Upper lobe of left lung (tissue), 4 donors: ENCODE results near the gene MLC1.

Experiments
- EP300 ChIP-seq, 4 donors: sonication (generic); formaldehyde crosslinking; IDR thresholded peaks; one replicate each; pipeline ENCODE4 v1.5.1; 2017; ENCODE audit warnings: antibody characterized with exemption in 4 of 4, control low read depth in 2 of 4
- POLR2A ChIP-seq, 4 donors: fragments of 450-650 bp; IDR thresholded peaks; one replicate each; pipeline ENCODE4 v1.5.1; 2016 to 2017; ENCODE audit warnings: antibody characterized with exemption in 4 of 4, mild to moderate bottlenecking in 2 of 4
- TF ChIP-seq, protein P1 (sequence below), 6 experiments: fragments of 450-650 bp in 4 of 6; fragments of 200-600 bp in 2 of 6; sonication (generic) in 2 of 6; IDR thresholded peaks; one replicate each; pipeline ENCODE4 v1.5.1; 2016 to 2019; ENCODE audit warnings: antibody characterized with exemption in 6 of 6

DNA sequence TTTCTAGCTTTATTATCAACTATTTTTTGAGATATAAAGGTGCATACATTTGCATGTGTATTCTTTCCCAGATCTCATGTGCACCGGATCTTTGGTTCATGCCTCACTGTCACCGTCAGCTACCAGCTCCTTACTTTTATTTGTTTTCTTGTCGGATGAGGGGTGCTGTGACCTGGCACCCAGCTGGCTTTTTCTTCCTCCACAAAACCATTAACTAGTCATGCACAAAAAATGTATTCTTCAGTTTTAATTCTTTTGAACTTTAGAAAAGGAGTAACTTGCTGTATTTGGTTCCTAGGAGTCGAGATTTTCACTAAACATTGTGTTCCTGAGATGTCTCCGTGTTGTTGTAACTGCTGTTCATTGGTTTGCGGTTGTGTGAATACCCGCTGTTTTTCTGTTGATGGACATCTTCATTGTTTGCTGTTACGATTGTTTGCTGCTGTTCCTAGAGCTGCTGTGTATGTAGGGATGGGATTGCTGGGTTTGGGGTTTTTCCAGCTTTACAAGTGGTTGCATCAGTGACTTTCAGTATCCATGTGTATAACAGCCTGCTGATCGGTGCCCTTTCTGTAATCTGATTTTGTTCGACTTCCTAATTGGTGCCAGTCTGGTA is 44.0 kb upstream of the MLC1 start:
- TF ChIP-seq, protein P1, sequence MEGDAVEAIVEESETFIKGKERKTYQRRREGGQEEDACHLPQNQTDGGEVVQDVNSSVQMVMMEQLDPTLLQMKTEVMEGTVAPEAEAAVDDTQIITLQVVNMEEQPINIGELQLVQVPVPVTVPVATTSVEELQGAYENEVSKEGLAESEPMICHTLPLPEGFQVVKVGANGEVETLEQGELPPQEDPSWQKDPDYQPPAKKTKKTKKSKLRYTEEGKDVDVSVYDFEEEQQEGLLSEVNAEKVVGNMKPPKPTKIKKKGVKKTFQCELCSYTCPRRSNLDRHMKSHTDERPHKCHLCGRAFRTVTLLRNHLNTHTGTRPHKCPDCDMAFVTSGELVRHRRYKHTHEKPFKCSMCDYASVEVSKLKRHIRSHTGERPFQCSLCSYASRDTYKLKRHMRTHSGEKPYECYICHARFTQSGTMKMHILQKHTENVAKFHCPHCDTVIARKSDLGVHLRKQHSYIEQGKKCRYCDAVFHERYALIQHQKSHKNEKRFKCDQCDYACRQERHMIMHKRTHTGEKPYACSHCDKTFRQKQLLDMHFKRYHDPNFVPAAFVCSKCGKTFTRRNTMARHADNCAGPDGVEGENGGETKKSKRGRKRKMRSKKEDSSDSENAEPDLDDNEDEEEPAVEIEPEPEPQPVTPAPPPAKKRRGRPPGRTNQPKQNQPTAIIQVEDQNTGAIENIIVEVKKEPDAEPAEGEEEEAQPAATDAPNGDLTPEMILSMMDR (IDR thresholded peaks at IDR 0.05), result no peak
- TF ChIP-seq EP300 (IDR thresholded peaks at IDR 0.05) (no peak), POLR2A (IDR thresholded peaks at IDR 0.05) (no peak)
